Endothelial cell of umbilical vein (primary cell): ENCODE measurements around the gene PSD4. TPM values are rescaled to one million over a fixed set of nuclear protein-coding genes. Genes with fewer than 3 reads are reported as not detected.

Experiments
- BruUV-seq: library from RNA; stranded (reverse); fragments of 400-500 nt; replicated peaks from 2 replicates; lab custom pipeline; 2021; lab: Mats Ljungman, UMichigan
- CTCF ChIA-PET: fragments of 300-600, 350-600 bp; sonication (Branson Sonifier 250); formaldehyde crosslinking; loops from one replicate; lab custom pipeline; 2021; ENCODE audit warnings: antibody characterized with exemption, inconsistent platforms; lab: Charles Lee
- POLR2A ChIA-PET: fragments of 300-600, 350-600 bp; sonication (Branson Sonifier 250); formaldehyde crosslinking; loops from one replicate; lab custom pipeline; 2021; ENCODE audit warnings: antibody characterized with exemption, inconsistent platforms; lab: Charles Lee
- DNase-seq: peaks from one replicate; pipeline ENCODE4 v3.0.0-alpha.2; 2011; ENCODE audit warnings: low read depth, low spot score
- FAIRE-seq: peaks from 2 replicates; lab custom pipeline; 2011; peaks lifted over from hg19 to GRCh38; lab: Jason Lieb, UNC
- H2AFZ ChIP-seq: 2 replicates; pipeline ENCODE4 v1.6.0; 2012; ENCODE audit warnings: low read depth, low read length, control low read depth, inconsistent platforms
- H3K27ac ChIP-seq: 2 replicates; pipeline ENCODE4 v1.5.1; 2011; ENCODE audit warnings: low read depth, mild to moderate bottlenecking, control low read depth, low read length, moderate library complexity; ENCODE audit not compliant: insufficient read depth
- H3K27me3 ChIP-seq, 2 experiments: 2 replicates each; pipeline versions ENCODE4 v1.6.0 to v1.6.1; 2011; ENCODE audit warnings: low read length in 2 of 2, mixed read lengths in 1 of 2; ENCODE audit not compliant: control insufficient read depth in 2 of 2, insufficient read depth in 2 of 2
- H3K36me3 ChIP-seq, 2 experiments: 2 replicates in 1 of 2; 3 replicates in 1 of 2; pipeline ENCODE4 v1.5.1; 2011; ENCODE audit warnings: low read length in 2 of 2, mild to moderate bottlenecking in 1 of 2, moderate library complexity in 1 of 2; ENCODE audit not compliant: control insufficient read depth in 2 of 2, insufficient read depth in 2 of 2; ENCODE audit errors: extremely low read depth in 1 of 2
- H3K4me1 ChIP-seq: 3 replicates; pipeline ENCODE4 v1.5.1; 2011; ENCODE audit warnings: mild to moderate bottlenecking, low read length; ENCODE audit not compliant: control insufficient read depth, insufficient read depth; ENCODE audit errors: extremely low read depth
- H3K4me2 ChIP-seq: 2 replicates; pipeline ENCODE4 v1.6.1; 2011; ENCODE audit warnings: low read length, control low read depth, mixed read lengths; ENCODE audit not compliant: insufficient read depth
- H3K4me3 ChIP-seq, 3 experiments: fragments of 200-600 bp in 1 of 3; sonication (generic), shearing (Covaris generic) in 1 of 3; replicated peaks in 1 of 3; 2 replicates each; pipeline ENCODE4 v1.5.1; 2011 to 2016; ENCODE audit warnings: control low read depth in 3 of 3, low read length in 3 of 3, mild to moderate bottlenecking in 2 of 3, inconsistent platforms in 1 of 3, low read depth in 1 of 3, moderate library complexity in 1 of 3; ENCODE audit not compliant: insufficient read depth in 1 of 3
- H3K79me2 ChIP-seq: 2 replicates; pipeline ENCODE4 v1.6.0; 2012; ENCODE audit warnings: low read length, inconsistent platforms; ENCODE audit not compliant: control insufficient read depth, insufficient read depth
- H3K9ac ChIP-seq: replicated peaks from 2 replicates; pipeline ENCODE3; 2011; ENCODE audit warnings: low read length, control low read depth; ENCODE audit not compliant: insufficient read depth; ENCODE audit errors: extremely low read depth
- H3K9me1 ChIP-seq: replicated peaks from 3 replicates; pipeline ENCODE4 v1.6.0; 2011; ENCODE audit warnings: mild to moderate bottlenecking, low read length; ENCODE audit not compliant: control insufficient read depth, insufficient read depth; ENCODE audit errors: extremely low read depth
- H3K9me3 ChIP-seq: replicated peaks from 2 replicates; pipeline ENCODE4 v1.5.1; 2012; ENCODE audit warnings: low read length, inconsistent platforms; ENCODE audit not compliant: control insufficient read depth, insufficient read depth
- H4K20me1 ChIP-seq: replicated peaks from 2 replicates; pipeline ENCODE3; 2011; ENCODE audit warnings: mild to moderate bottlenecking, low read length; ENCODE audit not compliant: control insufficient read depth, insufficient read depth; ENCODE audit errors: extremely low read depth
- EZH2 ChIP-seq: IDR thresholded peaks from 2 replicates; pipeline ENCODE4 v1.6.1; 2012; ENCODE audit warnings: borderline replicate concordance, low read depth, mild to moderate bottlenecking, moderate library complexity, low read length, inconsistent platforms; ENCODE audit not compliant: severe bottlenecking
- FOS ChIP-seq: IDR thresholded peaks from 2 replicates; pipeline ENCODE4 v1.6.1; 2011; ENCODE audit warnings: mild to moderate bottlenecking, low read length, moderate library complexity, borderline replicate concordance; ENCODE audit not compliant: insufficient read depth
- GATA2 ChIP-seq: IDR thresholded peaks from 2 replicates; pipeline ENCODE4 v1.7.0; 2011; ENCODE audit warnings: low read depth, mild to moderate bottlenecking, moderate library complexity, mixed read lengths, low read length; ENCODE audit not compliant: insufficient read length, insufficient read depth
- JUN ChIP-seq: IDR thresholded peaks from 2 replicates; pipeline ENCODE4 v1.6.1; 2011; ENCODE audit warnings: borderline replicate concordance, low read depth; ENCODE audit not compliant: insufficient read length, insufficient read depth
- MYC ChIP-seq: IDR thresholded peaks from one replicate; pipeline ENCODE4 v1.6.1; 2011; ENCODE audit warnings: mild to moderate bottlenecking, low read depth, low read length
- POLR2A ChIP-seq: IDR thresholded peaks from 2 replicates; pipeline ENCODE4 v1.6.1; 2012; ENCODE audit warnings: low read depth, mild to moderate bottlenecking, control low read depth, low read length
- POLR2AphosphoS5 ChIP-seq: IDR thresholded peaks from 2 replicates; pipeline ENCODE4 v1.6.1; 2012; ENCODE audit warnings: low read depth, mild to moderate bottlenecking, control low read depth, low read length, moderate library complexity; ENCODE audit not compliant: insufficient read depth
- dilution Hi-C: fragments of 300-500 bp; cut with MboI; formaldehyde crosslinking; loops from one replicate; pipeline ENCODE4 v1.15.0; 2019; ENCODE audit warnings: low sequenced_read_pairs; ENCODE audit not compliant: extremely low pct_ligation_motif_present
- intact Hi-C: fragments of 100-400 bp; cut with micrococcal nuclease; formaldehyde crosslinking; loops from one replicate; pipeline ENCODE4 v1.10.0; 2022
- polyA plus RNA-seq, 4 experiments: library from polyadenylated mRNA; depleted of rRNA in 3 of 4; stranded (reverse) in 3 of 4; unstranded in 1 of 4; fragments of >200 nt; gene quantifications; 2 replicates each; pipeline versions ENCODE4 v1.2.1 to v1.2.3, GENCODE V29; 2011 to 2012; ENCODE audit warnings: missing spikeins in 1 of 4
- total RNA-seq: library from RNA; stranded (reverse); gene quantifications from 2 replicates; pipeline ENCODE4 v1.2.3, GENCODE V29; 2021
- TF ChIP-seq, protein P1 (sequence below), 2 donors: IDR thresholded peaks; 1 replicate in 1 of 2; 2 replicates in 1 of 2; pipeline ENCODE4 v1.5.1; 2011; ENCODE audit warnings: low read length in 2 of 2, mild to moderate bottlenecking in 2 of 2, moderate library complexity in 2 of 2, control low read depth in 1 of 2, inconsistent platforms in 1 of 2, low read depth in 1 of 2; ENCODE audit not compliant: insufficient read depth in 1 of 2; ENCODE audit errors: extremely low read depth in 1 of 2
- TF ChIP-seq, protein P2 (sequence below): IDR thresholded peaks from 2 replicates; pipeline ENCODE4 v1.6.1; 2011; ENCODE audit not compliant: insufficient read depth, insufficient read length

Gene PSD4
- total and polyA plus RNA-seq, 2 donors (not counting 3 experiments of a cell fraction or from before 2014, with no cell fraction given): 0.01 to 0.24 TPM

DNA sequence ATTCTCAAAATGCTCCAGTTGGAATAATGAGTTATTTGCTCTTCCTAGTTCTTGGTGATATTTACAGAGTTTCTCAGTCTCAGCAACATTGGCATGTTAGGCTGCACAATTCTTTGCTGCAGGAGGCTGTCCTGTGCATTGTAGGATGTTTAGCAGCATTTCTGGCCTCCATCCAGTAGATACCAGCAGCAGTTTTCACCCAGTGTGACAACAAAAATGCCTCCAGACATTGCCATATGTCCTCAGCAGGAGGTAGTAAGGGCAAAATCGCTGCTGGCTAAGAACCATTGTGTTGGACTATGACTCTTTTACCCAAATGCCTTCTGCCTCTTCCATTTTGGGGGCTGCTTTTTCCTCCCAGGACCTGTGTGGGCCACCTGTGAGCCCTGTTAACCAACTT lies 54.6 kb downstream of the PSD4 start:
- no peaks in the 10 kb centered on the region for H4K20me1 ChIP-seq
- no peaks in the 10 kb centered on the region for H3K79me2 ChIP-seq
- no peaks in the 10 kb centered on the region for H3K27me3 ChIP-seq
- ChIA-PET CTCF (interaction anchor here (1.3 kb wide), 1 partner anchor 24 kb away, joined by 4 read pairs; no protein-coding TSS in a partner anchor), POLR2A (no interaction called here)
- H3K36me3 ChIP-seq: no peaks in the 10 kb centered on the region
- no peak overlapping the region for H3K4me3 ChIP-seq
- FAIRE-seq: no peak
- no peaks in the 10 kb centered on the region for H3K4me1 ChIP-seq
- no peak overlapping the region for H3K9ac ChIP-seq
- H3K9me3 ChIP-seq: no peaks in the 10 kb centered on the region
- TF ChIP-seq GATA2 (no peak), JUN (no peak), FOS (no peak), MYC (no peak)
- no peak overlapping the region for H3K27ac ChIP-seq
- no peak overlapping the region for H2AFZ ChIP-seq
- H3K4me2 ChIP-seq: no peak overlapping the region
- intact Hi-C loops (no loop called here), dilution Hi-C loops (no loop called here)
- no peak for DNase-seq
- no peaks in the 10 kb centered on the region for H3K9me1 ChIP-seq
- BruUV-seq: no TSS peak

DNA sequence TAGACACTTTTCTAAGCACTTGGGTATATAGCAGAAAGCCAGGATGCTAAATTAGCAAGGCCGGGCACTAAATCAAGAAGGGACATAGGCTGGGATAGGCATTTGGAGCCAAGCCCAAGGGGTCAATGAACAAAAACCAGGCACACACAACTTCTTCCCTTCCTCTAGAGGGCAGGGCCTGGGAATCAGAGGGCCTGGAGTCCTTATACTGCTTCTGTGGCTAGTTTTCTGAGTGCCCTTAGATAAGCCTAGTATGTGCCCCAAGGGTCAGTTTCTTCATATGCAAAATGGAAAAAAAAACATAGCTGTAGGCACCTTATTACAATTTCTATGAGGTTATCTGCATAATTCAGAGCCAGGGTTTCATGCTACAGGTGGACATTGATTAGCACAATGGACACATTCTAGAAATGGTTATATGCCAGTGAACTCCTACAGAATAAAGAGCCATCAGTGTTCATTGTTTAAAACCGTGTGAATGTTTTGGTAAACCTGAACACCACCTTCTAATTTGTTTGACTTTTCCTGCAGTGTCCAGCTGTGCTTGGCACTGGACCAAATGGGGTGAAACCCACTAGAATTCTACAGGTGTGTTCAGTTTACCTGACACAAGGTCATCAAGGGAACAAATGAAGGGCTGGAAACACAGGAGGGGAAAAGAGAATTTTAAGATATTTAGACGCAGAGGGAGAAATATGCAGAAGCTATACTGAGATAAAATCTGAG lies 55.4 kb downstream of the PSD4 start:
- Histone ChIP-seq H3K9me1 (no peaks in the 10 kb centered on the region), H3K4me1 (no peaks in the 10 kb centered on the region), H3K27me3 (no peaks in the 10 kb centered on the region), H2AFZ (no peak overlapping the region), H3K9me3 (no peaks in the 10 kb centered on the region), H3K27ac (no peak overlapping the region), H4K20me1 (no peaks in the 10 kb centered on the region), H3K36me3 (no peaks in the 10 kb centered on the region), H3K4me2 (no peak overlapping the region), H3K9ac (no peak overlapping the region), H3K79me2 (no peaks in the 10 kb centered on the region), H3K4me3 (no peak overlapping the region)
- ChIA-PET CTCF (interaction anchor here (1.0 to 1.4 kb wide), 5 partner anchors 8 to 30 kb away, joined by 3 to 4 read pairs (median 4); no protein-coding TSS in a partner anchor), POLR2A (no interaction called here)
- FAIRE-seq (no peak), DNase-seq (no peak)
- intact Hi-C loops: no loop called here
- no TSS peak for BruUV-seq
- TF ChIP-seq EZH2: no peak
- TF ChIP-seq POLR2A: no peak
- TF ChIP-seq MYC: no peak
- TF ChIP-seq POLR2AphosphoS5: no peak
- no peak for TF ChIP-seq JUN
- TF ChIP-seq, protein P1, sequence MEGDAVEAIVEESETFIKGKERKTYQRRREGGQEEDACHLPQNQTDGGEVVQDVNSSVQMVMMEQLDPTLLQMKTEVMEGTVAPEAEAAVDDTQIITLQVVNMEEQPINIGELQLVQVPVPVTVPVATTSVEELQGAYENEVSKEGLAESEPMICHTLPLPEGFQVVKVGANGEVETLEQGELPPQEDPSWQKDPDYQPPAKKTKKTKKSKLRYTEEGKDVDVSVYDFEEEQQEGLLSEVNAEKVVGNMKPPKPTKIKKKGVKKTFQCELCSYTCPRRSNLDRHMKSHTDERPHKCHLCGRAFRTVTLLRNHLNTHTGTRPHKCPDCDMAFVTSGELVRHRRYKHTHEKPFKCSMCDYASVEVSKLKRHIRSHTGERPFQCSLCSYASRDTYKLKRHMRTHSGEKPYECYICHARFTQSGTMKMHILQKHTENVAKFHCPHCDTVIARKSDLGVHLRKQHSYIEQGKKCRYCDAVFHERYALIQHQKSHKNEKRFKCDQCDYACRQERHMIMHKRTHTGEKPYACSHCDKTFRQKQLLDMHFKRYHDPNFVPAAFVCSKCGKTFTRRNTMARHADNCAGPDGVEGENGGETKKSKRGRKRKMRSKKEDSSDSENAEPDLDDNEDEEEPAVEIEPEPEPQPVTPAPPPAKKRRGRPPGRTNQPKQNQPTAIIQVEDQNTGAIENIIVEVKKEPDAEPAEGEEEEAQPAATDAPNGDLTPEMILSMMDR (IDR thresholded peaks at IDR 0.05; ENCODE audit: extremely low read depth in 1 of 2, insufficient read depth in 1 of 2, low read depth in 1 of 2, low read length in 2 of 2): no peak
- TF ChIP-seq, protein P2, sequence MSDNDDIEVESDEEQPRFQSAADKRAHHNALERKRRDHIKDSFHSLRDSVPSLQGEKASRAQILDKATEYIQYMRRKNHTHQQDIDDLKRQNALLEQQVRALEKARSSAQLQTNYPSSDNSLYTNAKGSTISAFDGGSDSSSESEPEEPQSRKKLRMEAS: no peak
- TF ChIP-seq GATA2: no peak
- no peak for TF ChIP-seq FOS
- dilution Hi-C loops: no loop called here
